ENCODE data around the gene GOLGA6L7.

GRCh38 chr15:28887339-28888174 is 39.1 kb upstream of the GOLGA6L7 start:
- TF ChIP-seq CTCF (IDR thresholded peaks at IDR 0.05) (no peak), POLR2A (IDR thresholded peaks at IDR 0.05) (no peak)
